SU-DHL-6 (cell line): ENCODE measurements around the gene DUSP6.

Source experiments
- EZH2phosphoT487 ChIP-seq: fragments of 200-600 bp; sonication (generic), shearing (Covaris generic); conservative IDR thresholded peaks from 2 replicates; pipeline ENCODE4 v1.6.1; 2018; ENCODE audit warnings: mild to moderate bottlenecking, antibody characterized with exemption, low read length, moderate library complexity, mixed read lengths
- TF ChIP-seq, protein P1 (sequence below): fragments of 200-600 bp; sonication (generic); IDR thresholded peaks from one replicate; pipeline ENCODE4 v1.5.1; 2017; ENCODE audit warnings: antibody characterized with exemption, mild to moderate bottlenecking, low read length, moderate library complexity; ENCODE audit not compliant: insufficient read depth, poor library complexity, severe bottlenecking

DNA sequence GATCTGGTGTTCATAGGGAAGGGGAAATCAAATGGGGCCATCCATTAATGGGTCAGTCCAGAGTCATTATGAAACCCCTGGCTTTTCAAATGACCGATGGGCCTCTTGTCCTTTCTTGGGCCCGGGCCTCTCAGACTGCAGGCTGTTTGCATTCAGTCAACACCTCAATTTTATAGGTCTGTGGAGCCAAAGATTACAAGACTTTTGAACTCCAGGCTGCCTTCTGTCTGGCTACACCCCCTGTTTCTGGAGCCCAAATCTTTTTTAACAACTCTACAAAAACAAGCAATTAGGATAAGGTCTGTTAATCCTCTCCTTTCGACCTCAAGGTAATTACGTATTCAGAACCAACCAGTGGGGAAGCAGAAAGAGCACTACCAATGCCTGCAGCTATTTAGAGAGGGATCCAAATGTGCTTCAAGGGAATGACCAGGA, 35.6 kb downstream of the DUSP6 start:
- TF ChIP-seq, protein P1, sequence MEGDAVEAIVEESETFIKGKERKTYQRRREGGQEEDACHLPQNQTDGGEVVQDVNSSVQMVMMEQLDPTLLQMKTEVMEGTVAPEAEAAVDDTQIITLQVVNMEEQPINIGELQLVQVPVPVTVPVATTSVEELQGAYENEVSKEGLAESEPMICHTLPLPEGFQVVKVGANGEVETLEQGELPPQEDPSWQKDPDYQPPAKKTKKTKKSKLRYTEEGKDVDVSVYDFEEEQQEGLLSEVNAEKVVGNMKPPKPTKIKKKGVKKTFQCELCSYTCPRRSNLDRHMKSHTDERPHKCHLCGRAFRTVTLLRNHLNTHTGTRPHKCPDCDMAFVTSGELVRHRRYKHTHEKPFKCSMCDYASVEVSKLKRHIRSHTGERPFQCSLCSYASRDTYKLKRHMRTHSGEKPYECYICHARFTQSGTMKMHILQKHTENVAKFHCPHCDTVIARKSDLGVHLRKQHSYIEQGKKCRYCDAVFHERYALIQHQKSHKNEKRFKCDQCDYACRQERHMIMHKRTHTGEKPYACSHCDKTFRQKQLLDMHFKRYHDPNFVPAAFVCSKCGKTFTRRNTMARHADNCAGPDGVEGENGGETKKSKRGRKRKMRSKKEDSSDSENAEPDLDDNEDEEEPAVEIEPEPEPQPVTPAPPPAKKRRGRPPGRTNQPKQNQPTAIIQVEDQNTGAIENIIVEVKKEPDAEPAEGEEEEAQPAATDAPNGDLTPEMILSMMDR = no peak
- no peak for TF ChIP-seq EZH2phosphoT487
